IPS-18c (cell line): ENCODE data around the gene CFAP53.

ENCODE experiments used
- H3K4me3 ChIP-seq: 2 replicates; pipeline ENCODE4 v1.7.0; 2013; ENCODE audit warnings: low read depth, mild to moderate bottlenecking, low read length, moderate library complexity; ENCODE audit not compliant: insufficient read depth
- H3K9me3 ChIP-seq: one replicate; pipeline ENCODE4 v1.6.1; 2013; ENCODE audit warnings: mild to moderate bottlenecking, low read length, moderate library complexity; ENCODE audit not compliant: control insufficient read depth, insufficient read depth

CFAP53 gene

DNA sequence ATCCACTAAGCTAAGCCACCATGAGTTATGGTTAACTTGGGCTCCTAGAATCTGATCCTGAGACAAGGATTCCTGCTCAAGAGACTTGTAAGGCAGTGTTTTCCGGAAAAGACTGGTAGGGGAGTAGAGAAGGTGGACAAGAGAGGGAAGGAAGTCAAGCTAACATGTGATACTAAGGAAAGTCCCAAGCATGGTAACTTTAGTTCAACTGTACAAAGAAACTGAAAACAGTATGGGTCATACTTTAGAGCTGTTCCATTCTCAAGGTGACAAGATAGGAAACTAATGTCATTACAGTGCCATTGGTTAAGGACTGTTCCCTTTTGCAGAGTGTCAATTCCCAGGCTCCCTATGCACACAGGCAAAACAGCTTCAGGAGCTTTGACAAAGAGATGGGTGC, 77.1 kb downstream of the CFAP53 start:
- Histone ChIP-seq H3K4me3 (no peak overlapping the region), H3K9me3 (no peaks in the 10 kb centered on the region)

DNA sequence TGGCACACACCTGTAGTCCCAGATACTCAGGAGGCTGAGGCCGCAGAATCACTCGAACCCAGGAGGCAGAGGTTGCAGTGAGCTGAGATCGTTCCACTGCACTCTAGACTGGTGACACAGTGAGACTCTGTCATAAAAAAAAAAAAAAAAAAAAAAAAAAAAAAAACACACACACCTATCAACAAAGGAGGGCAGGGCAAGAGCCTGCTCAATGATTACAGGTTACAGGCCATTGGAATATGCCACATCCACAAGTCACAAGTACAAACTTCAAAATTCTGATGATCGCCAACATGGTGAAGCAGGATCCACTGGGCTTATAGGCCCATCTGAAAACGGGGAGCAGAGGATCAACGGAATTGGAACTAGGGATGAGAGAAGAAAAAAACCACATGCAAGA, 77.6 kb downstream of the CFAP53 start:
- Histone ChIP-seq H3K4me3 (no peak overlapping the region), H3K9me3 (no peaks in the 10 kb centered on the region)

DNA sequence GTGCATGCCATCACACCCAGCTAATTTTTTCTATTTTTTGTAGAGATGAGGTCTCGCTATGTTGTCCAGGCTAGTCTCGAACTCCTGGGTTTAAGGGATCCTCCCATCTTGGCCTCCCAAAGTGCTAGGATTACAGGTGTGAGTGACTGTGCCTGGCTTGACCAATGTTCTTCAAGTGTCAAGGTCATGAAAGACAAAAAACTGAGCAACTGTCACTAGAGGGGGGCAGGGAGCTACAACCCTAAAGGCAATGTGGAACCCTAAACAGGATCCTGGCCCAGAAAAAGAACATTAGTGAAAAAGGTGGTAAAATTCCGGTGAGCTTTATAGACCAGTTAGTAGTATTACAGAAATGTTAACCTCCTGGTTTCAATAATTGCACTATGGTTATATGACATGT, 78.6 kb downstream of the CFAP53 start:
- Histone ChIP-seq H3K4me3 (no peak overlapping the region), H3K9me3 (no peaks in the 10 kb centered on the region)

DNA sequence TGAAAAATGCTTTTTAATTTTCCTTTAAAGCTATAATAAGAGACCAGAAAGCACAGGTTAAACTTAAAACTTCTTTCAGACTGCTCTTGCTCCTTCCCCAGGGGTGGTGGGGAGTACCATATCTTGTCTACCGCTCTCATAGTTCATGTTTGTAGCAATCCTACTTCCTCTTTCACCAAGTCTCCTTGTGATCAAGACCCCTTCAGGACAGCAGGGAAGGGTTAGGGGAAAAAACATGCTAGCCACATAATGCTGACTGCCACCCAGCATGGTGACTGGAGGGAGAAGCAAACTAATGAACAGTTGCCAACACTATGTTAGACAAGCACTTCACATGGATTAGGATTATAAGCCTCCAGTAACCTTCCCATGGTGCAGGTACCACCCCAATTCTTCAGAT, 79.9 kb downstream of the CFAP53 start:
- no peak overlapping the region for H3K4me3 ChIP-seq
- no peaks in the 10 kb centered on the region for H3K9me3 ChIP-seq

DNA sequence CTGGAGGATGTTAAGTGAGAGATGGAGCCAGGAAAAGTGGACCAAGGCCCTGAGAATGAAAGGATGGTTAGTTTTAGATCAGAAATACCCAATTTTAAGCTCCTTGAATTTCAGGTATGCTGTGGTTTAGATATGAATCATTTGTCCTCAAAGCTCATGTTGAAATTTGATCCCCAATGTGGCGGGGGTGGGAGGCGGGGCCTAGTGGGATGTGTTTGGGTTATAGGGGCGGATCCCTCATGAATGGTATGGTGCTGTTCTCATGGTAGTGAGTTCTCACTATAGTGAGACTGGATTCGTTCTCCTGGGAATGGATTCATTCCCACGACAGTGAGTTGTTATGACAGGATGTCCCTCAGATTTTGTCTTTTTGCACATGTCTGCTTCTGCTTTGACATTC, 82.7 kb downstream of the CFAP53 start:
- Histone ChIP-seq H3K4me3 (no peak overlapping the region), H3K9me3 (no peaks in the 10 kb centered on the region)

DNA sequence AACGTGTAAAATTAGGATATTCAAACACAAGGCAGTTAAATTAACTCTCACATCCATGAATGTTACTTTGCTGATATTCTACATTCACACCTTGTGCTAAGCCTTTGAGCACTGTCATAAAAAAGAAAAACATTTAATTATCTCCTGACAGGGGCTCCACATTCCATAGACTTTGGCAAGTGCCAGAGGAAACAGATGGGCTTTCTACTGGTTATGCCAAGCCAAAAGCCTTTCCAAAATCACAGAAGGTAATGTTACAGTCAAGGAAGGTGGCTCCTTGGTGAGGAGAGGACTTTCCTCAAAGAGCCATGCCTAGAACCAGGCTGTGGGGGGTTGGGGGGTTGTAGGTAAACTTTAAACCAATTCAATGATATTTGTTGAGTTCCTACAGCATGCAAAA, 83.8 kb downstream of the CFAP53 start:
- Histone ChIP-seq H3K9me3 (no peaks in the 10 kb centered on the region), H3K4me3 (no peak overlapping the region)

DNA sequence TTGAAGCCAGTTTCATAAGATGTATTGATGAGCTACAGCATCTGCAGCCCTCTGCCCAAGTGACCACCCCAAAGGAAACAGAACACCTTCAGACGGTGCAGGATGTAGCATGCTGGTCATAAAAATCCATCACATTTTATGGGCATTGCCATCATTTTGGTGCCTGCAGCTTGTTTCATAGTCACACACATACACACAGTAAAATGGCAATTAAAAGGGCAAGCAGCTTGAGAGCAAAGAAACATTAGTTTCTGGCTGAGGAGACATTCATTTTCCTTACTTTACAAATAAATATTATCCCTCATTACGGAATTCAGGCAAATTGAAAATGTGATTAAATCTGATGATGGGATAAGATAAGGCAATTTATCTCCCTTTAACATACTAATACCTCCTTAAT, 84.7 kb downstream of the CFAP53 start:
- H3K9me3 ChIP-seq = no peaks in the 10 kb centered on the region
- no peak overlapping the region for H3K4me3 ChIP-seq

DNA sequence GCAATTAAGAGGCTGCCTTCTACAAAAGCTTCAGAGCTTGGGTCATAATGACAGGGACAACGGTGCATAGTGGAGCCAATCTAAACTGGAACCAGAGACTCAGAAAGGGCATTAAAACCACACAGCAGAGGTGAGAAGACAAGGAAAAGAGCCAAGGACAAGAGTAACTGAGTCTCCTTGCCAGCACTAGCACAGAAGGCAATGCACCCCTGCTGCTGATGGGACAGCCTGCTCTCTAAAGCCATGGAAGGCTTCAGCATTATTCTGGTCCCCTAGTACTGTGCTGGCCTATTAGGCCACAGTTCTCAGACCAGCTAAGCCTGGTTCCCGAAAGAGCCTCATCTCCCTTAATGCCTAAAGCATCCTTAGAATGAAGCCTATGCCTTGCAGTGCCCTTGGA, 86.8 kb downstream of the CFAP53 start:
- no peak overlapping the region for H3K4me3 ChIP-seq
- H3K9me3 ChIP-seq = no peaks in the 10 kb centered on the region

DNA sequence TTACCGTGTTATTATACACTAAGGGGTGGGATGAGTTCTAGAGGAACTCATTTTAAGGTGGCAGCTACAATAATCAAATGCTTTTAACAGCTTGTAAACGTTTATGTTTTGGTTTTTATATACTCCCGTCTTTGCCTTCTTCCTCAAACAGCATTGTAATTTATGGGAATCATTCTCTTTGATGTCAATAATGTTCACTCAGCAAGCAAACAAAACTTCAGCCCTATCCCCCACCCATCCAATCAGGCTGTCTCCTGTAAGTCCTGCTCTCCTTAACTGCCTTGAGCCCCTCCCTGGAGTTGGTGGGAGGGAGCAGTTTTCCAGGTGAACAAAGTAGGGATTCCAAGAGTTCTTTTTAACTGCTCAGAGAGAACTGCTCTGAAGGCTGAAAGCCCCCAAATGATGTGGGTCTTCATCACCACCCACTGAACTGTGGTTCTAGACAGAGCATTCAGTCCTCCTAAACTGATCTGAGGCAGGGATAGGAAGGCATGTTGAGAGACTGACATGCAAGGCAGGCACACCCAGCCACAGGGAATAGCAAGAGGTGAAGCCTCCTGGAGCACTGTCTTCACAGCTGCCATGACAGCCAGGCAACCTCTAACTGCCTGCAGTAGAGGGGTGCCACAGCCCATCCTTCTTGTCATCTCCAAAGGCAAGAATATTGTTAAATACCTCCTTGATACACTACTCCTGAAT, 88.9 kb downstream of the CFAP53 start:
- no peak overlapping the region for H3K4me3 ChIP-seq

More for the DNA sequence above, 88.9 kb downstream of the CFAP53 start:
- no peaks in the 10 kb centered on the region for H3K9me3 ChIP-seq
